Measurements from ENCODE around the gene SOS2. TPM values are rescaled to one million over a fixed set of nuclear protein-coding genes. Genes with fewer than 3 reads are reported as not detected.
A peak's percentile ranks its signal among the peaks of the same experiment; 100 is the strongest.
"Not testable (repeated sequence)": the region's sequence is repeated elsewhere in the genome, so short reads cannot be mapped to it uniquely, and the experiment has no call there.

SOS2 gene
- total and polyA plus RNA-seq, 7 experiments from 2014 or later = 10.2 to 49.6 (median 37.6) TPM

- intact Hi-C loops (cut with micrococcal nuclease) = no loop called here
- H3K36me3 Mint-ChIP-seq = peaks cover 0 to 10% (median 3%) of the 10 kb centered on the region in 5 donors
- ChIA-PET CTCF (no interaction called here), POLR2A (interaction anchor here (0.5 to 1.5 kb wide), 3 partner anchors 10 to 102 kb away, joined by 3 read pairs; no protein-coding TSS in a partner anchor)
- H3K27me3 ChIP-seq (ENCODE audit: control insufficient read depth in 2 of 2, insufficient read depth in 2 of 2, low read length in 2 of 2) = no peaks in the 10 kb centered on the region
- H3K9me3 Mint-ChIP-seq = no peaks in the 10 kb centered on the region
- no peak overlapping the region for H3K4me3 ChIP-seq (ENCODE audit: low read length)
- DNase-seq = no peak
- no peaks in the 10 kb centered on the region for H3K9me3 ChIP-seq (ENCODE audit: control insufficient read depth in 2 of 3, low read length in 3 of 3)
- H3K4me1 Mint-ChIP-seq = peaks cover 4 to 51% (median 37%) of the 10 kb centered on the region in 7 donors
- no peak overlapping the region for H3K4me3 Mint-ChIP-seq
- H3K36me3 ChIP-seq (ENCODE audit: control insufficient read depth in 2 of 3, insufficient read depth in 3 of 3, low read length in 3 of 3) = no peaks in the 10 kb centered on the region
- no peak for ATAC-seq
- H3K27ac ChIP-seq (ENCODE audit: low read depth, low read length) = no peak overlapping the region
- no peak overlapping the region for H3K27ac Mint-ChIP-seq
- H3K4me1 ChIP-seq (ENCODE audit: control insufficient read depth in 2 of 2, insufficient read depth in 2 of 2, low read length in 2 of 2) = no peaks in the 10 kb centered on the region
- no peaks in the 10 kb centered on the region for H3K27me3 Mint-ChIP-seq
Observed at GRCh38 chr14:50210074-50210473, 21.3 kb downstream of the SOS2 start.

GRCh38 chr14:50198499-50198898, 32.9 kb downstream of the SOS2 start:
- DNase-seq = no peak
- Histone ChIP-seq H3K27ac (ENCODE audit: low read depth, low read length) (no peak overlapping the region), H3K4me3 (ENCODE audit: low read length) (no peak overlapping the region), H3K4me1 (ENCODE audit: control insufficient read depth in 2 of 2, insufficient read depth in 2 of 2, low read length in 2 of 2) (no peaks in the 10 kb centered on the region), H3K36me3 (ENCODE audit: control insufficient read depth in 2 of 3, insufficient read depth in 3 of 3, low read length in 3 of 3) (peaks cover 0 to 24% (median 0%) of the 10 kb centered on the region in 3 experiments), H3K9me3 (ENCODE audit: control insufficient read depth in 2 of 3, low read length in 3 of 3) (no peaks in the 10 kb centered on the region), H3K27me3 (ENCODE audit: control insufficient read depth in 2 of 2, insufficient read depth in 2 of 2, low read length in 2 of 2) (no peaks in the 10 kb centered on the region)
- Mint-ChIP-seq H3K27ac (no peak overlapping the region), H3K9me3 (no peaks in the 10 kb centered on the region), H3K4me3 (no peak overlapping the region), H3K4me1 (no peaks in the 10 kb centered on the region), H3K36me3 (peaks cover 4 to 16% (median 9%) of the 10 kb centered on the region in 5 donors), H3K27me3 (no peaks in the 10 kb centered on the region)
- CTCF ChIA-PET = no interaction called here
- intact Hi-C loops (cut with micrococcal nuclease) = loop anchor here in 1 of 2 donors (5.0 kb wide), 1 partner anchor 34 kb away; the partner anchor contains the start of gene SOS2
- no peak for ATAC-seq
- POLR2A ChIA-PET = no interaction called here

- Mint-ChIP-seq H3K27ac (no peak overlapping the region), H3K9me3 (no peaks in the 10 kb centered on the region), H3K36me3 (peaks cover 0 to 14% (median 5%) of the 10 kb centered on the region in 5 donors), H3K27me3 (no peaks in the 10 kb centered on the region), H3K4me3 (no peak overlapping the region), H3K4me1 (peaks cover 0 to 9% (median 5%) of the 10 kb centered on the region in 7 donors)
- H3K36me3 ChIP-seq (ENCODE audit: control insufficient read depth in 2 of 3, insufficient read depth in 3 of 3, low read length in 3 of 3) = peaks cover 0 to 2% (median 0%) of the 10 kb centered on the region in 3 experiments
- H3K27me3 ChIP-seq (ENCODE audit: control insufficient read depth in 2 of 2, insufficient read depth in 2 of 2, low read length in 2 of 2) = no peaks in the 10 kb centered on the region
- ChIA-PET POLR2A (interaction anchor here (0.6 kb wide), 2 partner anchors 23 to 49 kb away, joined by 3 read pairs; no protein-coding TSS in a partner anchor), CTCF (no interaction called here)
- no peaks in the 10 kb centered on the region for H3K9me3 ChIP-seq (ENCODE audit: control insufficient read depth in 2 of 3, low read length in 3 of 3)
- no peaks in the 10 kb centered on the region for H3K4me1 ChIP-seq (ENCODE audit: control insufficient read depth in 2 of 2, insufficient read depth in 2 of 2, low read length in 2 of 2)
- no peak for ATAC-seq
- no peak overlapping the region for H3K4me3 ChIP-seq (ENCODE audit: low read length)
- H3K27ac ChIP-seq (ENCODE audit: low read depth, low read length) = no peak overlapping the region
- DNase-seq = no peak
- intact Hi-C loops (cut with micrococcal nuclease) = no loop called here
Observed at GRCh38 chr14:50191499-50191898, 39.9 kb downstream of the SOS2 start.

- intact Hi-C loops (cut with micrococcal nuclease) = no loop called here
- DNase-seq (no peak), ATAC-seq (no peak)
- Histone ChIP-seq H3K36me3 (ENCODE audit: control insufficient read depth in 2 of 3, insufficient read depth in 3 of 3, low read length in 3 of 3) (peaks cover 0 to 28% (median 0%) of the 10 kb centered on the region in 3 experiments), H3K4me3 (ENCODE audit: low read length) (no peak overlapping the region), H3K4me1 (ENCODE audit: control insufficient read depth in 2 of 2, insufficient read depth in 2 of 2, low read length in 2 of 2) (no peaks in the 10 kb centered on the region), H3K27ac (ENCODE audit: low read depth, low read length) (no peak overlapping the region), H3K9me3 (ENCODE audit: control insufficient read depth in 2 of 3, low read length in 3 of 3) (no peaks in the 10 kb centered on the region), H3K27me3 (ENCODE audit: control insufficient read depth in 2 of 2, insufficient read depth in 2 of 2, low read length in 2 of 2) (no peaks in the 10 kb centered on the region)
- ChIA-PET CTCF (no interaction called here), POLR2A (interaction anchor here (1.2 kb wide), 1 partner anchor 17 kb away, joined by 3 read pairs; no protein-coding TSS in a partner anchor)
- Mint-ChIP-seq H3K27ac (no peak overlapping the region), H3K27me3 (no peaks in the 10 kb centered on the region), H3K4me3 (no peak overlapping the region), H3K9me3 (no peaks in the 10 kb centered on the region), H3K36me3 (peaks cover 6 to 21% (median 13%) of the 10 kb centered on the region in 5 donors), H3K4me1 (peaks cover 0 to 9% (median 3%) of the 10 kb centered on the region in 7 donors)
Observed at GRCh38 chr14:50186107-50186506, 45.3 kb downstream of the SOS2 start.

- no peak for DNase-seq
- H3K36me3 Mint-ChIP-seq = peaks cover 4 to 35% (median 18%) of the 10 kb centered on the region in 5 donors
- Histone ChIP-seq H3K27me3 (ENCODE audit: control insufficient read depth in 2 of 2, insufficient read depth in 2 of 2, low read length in 2 of 2) (no peaks in the 10 kb centered on the region), H3K9me3 (ENCODE audit: control insufficient read depth in 2 of 3, low read length in 3 of 3) (no peaks in the 10 kb centered on the region), H3K4me1 (ENCODE audit: control insufficient read depth in 2 of 2, insufficient read depth in 2 of 2, low read length in 2 of 2) (no peaks in the 10 kb centered on the region), H3K4me3 (ENCODE audit: low read length) (no peak overlapping the region), H3K36me3 (ENCODE audit: control insufficient read depth in 2 of 3, insufficient read depth in 3 of 3, low read length in 3 of 3) (peaks cover 0 to 8% (median 4%) of the 10 kb centered on the region in 3 experiments), H3K27ac (ENCODE audit: low read depth, low read length) (no peak overlapping the region)
- no peak overlapping the region for H3K27ac Mint-ChIP-seq
- H3K4me1 Mint-ChIP-seq = no peaks in the 10 kb centered on the region
- POLR2A ChIA-PET = no interaction called here
- intact Hi-C loops (cut with micrococcal nuclease) = no loop called here
- ATAC-seq = no peak
- H3K27me3 Mint-ChIP-seq = no peaks in the 10 kb centered on the region
- no peaks in the 10 kb centered on the region for H3K9me3 Mint-ChIP-seq
- CTCF ChIA-PET = interaction anchor here (0.9 kb wide), 1 partner anchor 687 kb away, joined by 4 read pairs; no protein-coding TSS in a partner anchor
- no peak overlapping the region for H3K4me3 Mint-ChIP-seq
Observed at GRCh38 chr14:50173891-50174290, 57.5 kb downstream of the SOS2 start.

GRCh38 chr14:50171895-50172294, 59.5 kb downstream of the SOS2 start:
- H3K4me1 Mint-ChIP-seq = no peaks in the 10 kb centered on the region
- H3K9me3 Mint-ChIP-seq = no peaks in the 10 kb centered on the region
- ChIA-PET POLR2A (no interaction called here), CTCF (no interaction called here)
- intact Hi-C loops (cut with micrococcal nuclease) = no loop called here
- Histone ChIP-seq H3K27me3 (ENCODE audit: control insufficient read depth in 2 of 2, insufficient read depth in 2 of 2, low read length in 2 of 2) (no peaks in the 10 kb centered on the region), H3K27ac (ENCODE audit: low read depth, low read length) (no peak overlapping the region), H3K36me3 (ENCODE audit: control insufficient read depth in 2 of 3, insufficient read depth in 3 of 3, low read length in 3 of 3) (no peaks in the 10 kb centered on the region), H3K9me3 (ENCODE audit: control insufficient read depth in 2 of 3, low read length in 3 of 3) (no peaks in the 10 kb centered on the region), H3K4me3 (ENCODE audit: low read length) (no peak overlapping the region), H3K4me1 (ENCODE audit: control insufficient read depth in 2 of 2, insufficient read depth in 2 of 2, low read length in 2 of 2) (no peaks in the 10 kb centered on the region)
- ATAC-seq = no peak
- DNase-seq = no peak
- no peak overlapping the region for H3K4me3 Mint-ChIP-seq
- H3K27me3 Mint-ChIP-seq = no peaks in the 10 kb centered on the region
- H3K36me3 Mint-ChIP-seq = peaks cover 4 to 25% (median 8%) of the 10 kb centered on the region in 5 donors
- no peak overlapping the region for H3K27ac Mint-ChIP-seq

GRCh38 chr14:50167381-50167780, 64.0 kb downstream of the SOS2 start:
- H3K9me3 ChIP-seq (ENCODE audit: control insufficient read depth in 2 of 3, low read length in 3 of 3); H3K27me3 ChIP-seq (ENCODE audit: control insufficient read depth in 2 of 2, insufficient read depth in 2 of 2, low read length in 2 of 2); H3K4me3 Mint-ChIP-seq; H3K9me3 Mint-ChIP-seq; H3K4me3 ChIP-seq (ENCODE audit: low read length); H3K4me1 Mint-ChIP-seq; intact Hi-C loops (cut with micrococcal nuclease); H3K4me1 ChIP-seq (ENCODE audit: control insufficient read depth in 2 of 2, insufficient read depth in 2 of 2, low read length in 2 of 2); ATAC-seq; POLR2A ChIA-PET; H3K27me3 Mint-ChIP-seq; H3K27ac ChIP-seq (ENCODE audit: low read depth, low read length); H3K36me3 ChIP-seq (ENCODE audit: control insufficient read depth in 2 of 3, insufficient read depth in 3 of 3, low read length in 3 of 3); DNase-seq: not testable (repeated sequence)
- CTCF ChIA-PET = interaction anchor here (0.7 kb wide), 1 partner anchor 289 kb away, joined by 3 read pairs; no protein-coding TSS in a partner anchor
- Mint-ChIP-seq H3K27ac (peak overlapping the region in 1 of 9 donors; percentile 76), H3K36me3 (peaks cover 0 to 14% (median 4%) of the 10 kb centered on the region in 5 donors)
